ENCODE data around the gene CHD1L.

The CHD1L gene

GRCh38 chr1:147214842-147215539 lies 27.5 kb upstream of the CHD1L start:
- no peak for DNase-seq (ENCODE audit: low read depth)
- no peak for TF ChIP-seq CTCF (IDR thresholded peaks at IDR 0.05; ENCODE audit: control insufficient read depth, insufficient read depth, low read depth, low read length, missing control alignments)

GRCh38 chr1:147215540-147215916 lies 27.0 kb upstream of the CHD1L start:
- DNase-seq (ENCODE audit: low read depth), result no peak
- H3K4me3 ChIP-seq (ENCODE audit: control insufficient read depth, low read depth, low read length), result no peak overlapping the region
- TF ChIP-seq CTCF (IDR thresholded peaks at IDR 0.05; ENCODE audit: control insufficient read depth, insufficient read depth, low read depth, low read length, missing control alignments), result no peak

More at GRCh38 chr1:147214842-147215539, 27.5 kb upstream of the CHD1L start:
- no peak overlapping the region for H3K4me3 ChIP-seq (ENCODE audit: control insufficient read depth, low read depth, low read length)

- TF ChIP-seq CTCF (IDR thresholded peaks at IDR 0.05; ENCODE audit: control insufficient read depth, insufficient read depth, low read depth, low read length, missing control alignments), result no peak
- H3K4me3 ChIP-seq (ENCODE audit: control insufficient read depth, low read depth, low read length), result no peak overlapping the region
- DNase-seq (ENCODE audit: low read depth), result no peak
These were observed 26.4 kb upstream of the CHD1L start for GRCh38 chr1:147216124-147216523.

GRCh38 chr1:147217141-147217540 lies 25.3 kb upstream of the CHD1L start:
- DNase-seq (ENCODE audit: low read depth), result no peak
- H3K4me3 ChIP-seq (ENCODE audit: control insufficient read depth, low read depth, low read length), result no peak overlapping the region
- TF ChIP-seq CTCF (IDR thresholded peaks at IDR 0.05; ENCODE audit: control insufficient read depth, insufficient read depth, low read depth, low read length, missing control alignments), result no peak

- H3K4me3 ChIP-seq (ENCODE audit: control insufficient read depth, low read depth, low read length), result no peak overlapping the region
- no peak for DNase-seq (ENCODE audit: low read depth)
- no peak for TF ChIP-seq CTCF (IDR thresholded peaks at IDR 0.05; ENCODE audit: control insufficient read depth, insufficient read depth, low read depth, low read length, missing control alignments)
These were observed 23.9 kb upstream of the CHD1L start for GRCh38 chr1:147218606-147219005.

GRCh38 chr1:147223740-147224615 lies 18.5 kb upstream of the CHD1L start:
- no peak for DNase-seq (ENCODE audit: low read depth)
- TF ChIP-seq CTCF (IDR thresholded peaks at IDR 0.05; ENCODE audit: control insufficient read depth, insufficient read depth, low read depth, low read length, missing control alignments), result no peak
- no peak overlapping the region for H3K4me3 ChIP-seq (ENCODE audit: control insufficient read depth, low read depth, low read length)
